Smooth muscle cell (in vitro differentiated cells): ENCODE measurements around the gene GRIK4. TPM values are rescaled to one million over a fixed set of nuclear protein-coding genes. Genes with fewer than 3 reads are reported as not detected.
A peak's percentile ranks its signal among the peaks of the same experiment; 100 is the strongest.

Experiments
- DNase-seq: peaks from one replicate; lab custom pipeline; 2025; ENCODE audit not compliant: unreplicated experiment; lab: John Stamatoyannopoulos, UW
- H2AFZ ChIP-seq: fragments of 200-600 bp; sonication (generic); 2 replicates; pipeline ENCODE4 v1.6.0; 2016; ENCODE audit warnings: antibody characterized with exemption, low read depth, mild to moderate bottlenecking
- H3F3A ChIP-seq: fragments of 200-600 bp; sonication (generic); 2 replicates; pipeline ENCODE4 v1.6.0; 2017; ENCODE audit warnings: antibody characterized with exemption, low read depth
- H3K27ac ChIP-seq: fragments of 200-600 bp; sonication (generic); 2 replicates; pipeline ENCODE4 v1.5.1; 2016; ENCODE audit warnings: low read depth, mild to moderate bottlenecking
- H3K27me3 ChIP-seq: fragments of 200-600 bp; sonication (generic); 2 replicates; pipeline ENCODE4 v1.6.1; 2016; ENCODE audit warnings: low read depth, mild to moderate bottlenecking
- H3K36me3 ChIP-seq: fragments of 200-600 bp; sonication (generic); 2 replicates; pipeline ENCODE4 v1.5.1; 2016; ENCODE audit warnings: low read depth
- H3K4me1 ChIP-seq: fragments of 200-600 bp; sonication (generic); 2 replicates; pipeline ENCODE4 v1.5.1; 2016; ENCODE audit warnings: low read depth
- H3K4me2 ChIP-seq: fragments of 200-600 bp; sonication (generic); 2 replicates; pipeline ENCODE4 v1.6.0; 2016; ENCODE audit warnings: mild to moderate bottlenecking
- H3K4me3 ChIP-seq: fragments of 200-600 bp; sonication (generic); 2 replicates; pipeline ENCODE4 v1.5.1; 2016; ENCODE audit warnings: mild to moderate bottlenecking
- H3K79me2 ChIP-seq: fragments of 200-600 bp; sonication (generic); 2 replicates; pipeline ENCODE4 v1.6.0; 2016; ENCODE audit warnings: low read depth, mild to moderate bottlenecking
- H3K9ac ChIP-seq: fragments of 200-600 bp; sonication (generic); 2 replicates; pipeline ENCODE4 v1.6.0; 2016; ENCODE audit warnings: low read depth
- H3K9me3 ChIP-seq: fragments of 200-600 bp; sonication (generic); replicated peaks from 2 replicates; pipeline ENCODE4 v1.5.1; 2016; ENCODE audit warnings: low read depth
- H4K20me1 ChIP-seq: fragments of 200-600 bp; sonication (generic); 2 replicates; pipeline ENCODE4 v1.6.0; 2016; ENCODE audit warnings: low read depth
- WGBS: methylation state at CpG from one replicate; pipeline ENCODE4 v1.1.7; 2016; ENCODE audit warnings: low lambda C conversion rate; 5-methylcytosine and 5-hydroxymethylcytosine counted together
- polyA plus RNA-seq: library from polyadenylated mRNA; unstranded; fragments of >200 nt; fragmentation: Nextera tagmentation; extraction: Ambion mirVana; gene quantifications from 2 replicates; pipeline ENCODE4 v1.2.1, GENCODE V29; 2016
- total RNA-seq: library from RNA; depleted of rRNA; stranded (reverse); fragments of >200 nt; gene quantifications from 2 replicates; pipeline ENCODE4 v1.2.3, GENCODE V29; 2014
- TF ChIP-seq, protein P1 (sequence below): fragments of 200-600 bp; sonication (generic); IDR thresholded peaks from 2 replicates; pipeline ENCODE4 v1.5.1; 2017; ENCODE audit warnings: borderline replicate concordance, mild to moderate bottlenecking, antibody characterized with exemption; ENCODE audit not compliant: insufficient read depth, poor library complexity, severe bottlenecking

The GRIK4 gene
- total and polyA plus RNA-seq, 2 experiments from 2014 or later, result not detected

DNA sequence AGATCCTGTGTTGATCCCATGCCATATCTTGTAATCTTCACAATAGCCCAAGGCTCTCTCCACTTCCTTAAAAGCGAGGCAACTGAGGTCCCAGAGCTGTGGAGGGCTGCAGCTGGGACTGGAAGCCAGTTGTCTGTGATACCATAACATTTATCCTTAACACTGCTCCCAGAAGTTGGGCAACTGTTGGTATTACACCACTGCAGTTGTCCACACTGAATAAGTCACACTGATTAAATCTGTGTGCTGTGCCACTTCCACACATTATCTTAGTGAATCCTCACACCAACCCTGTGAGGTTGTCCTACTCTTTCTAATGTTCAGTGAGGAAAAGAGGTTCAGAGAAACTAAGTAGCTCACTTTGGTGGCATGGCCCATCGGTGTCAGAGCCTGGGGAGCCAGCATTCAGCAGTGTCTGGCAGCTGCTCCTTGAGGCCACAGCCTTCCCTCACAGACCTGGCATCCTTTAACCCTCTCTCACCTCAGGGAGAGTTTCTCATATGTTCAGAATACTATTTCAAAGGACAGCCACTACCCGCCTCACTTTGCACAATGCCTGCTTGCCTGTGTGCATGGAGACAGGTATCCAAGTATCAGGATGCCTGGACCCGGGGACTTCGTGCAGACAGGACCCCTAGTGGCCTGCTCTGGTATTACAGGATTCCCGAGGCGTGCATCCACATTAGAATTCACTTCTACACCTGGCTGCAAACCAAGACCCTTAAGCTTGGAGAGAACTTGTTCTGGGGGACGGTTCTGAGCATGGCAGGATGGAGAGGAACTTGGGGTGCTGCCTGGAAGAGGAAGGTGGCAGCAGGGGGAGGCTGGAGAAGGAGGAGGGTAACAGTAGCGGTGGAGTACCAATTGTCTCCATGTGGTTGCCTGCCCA is 290.5 kb downstream of the GRIK4 start:
- no peak overlapping the region for H3K4me3 ChIP-seq
- H3K9me3 ChIP-seq, result no peaks in the 10 kb centered on the region
- 33% methylated on average over 9 of the region's 9 CpGs for WGBS
- H3K4me1 ChIP-seq, result peaks cover 3% of the 10 kb centered on the region
- H3K27ac ChIP-seq, result no peak overlapping the region
- H4K20me1 ChIP-seq, result no peaks in the 10 kb centered on the region
- TF ChIP-seq, protein P1, sequence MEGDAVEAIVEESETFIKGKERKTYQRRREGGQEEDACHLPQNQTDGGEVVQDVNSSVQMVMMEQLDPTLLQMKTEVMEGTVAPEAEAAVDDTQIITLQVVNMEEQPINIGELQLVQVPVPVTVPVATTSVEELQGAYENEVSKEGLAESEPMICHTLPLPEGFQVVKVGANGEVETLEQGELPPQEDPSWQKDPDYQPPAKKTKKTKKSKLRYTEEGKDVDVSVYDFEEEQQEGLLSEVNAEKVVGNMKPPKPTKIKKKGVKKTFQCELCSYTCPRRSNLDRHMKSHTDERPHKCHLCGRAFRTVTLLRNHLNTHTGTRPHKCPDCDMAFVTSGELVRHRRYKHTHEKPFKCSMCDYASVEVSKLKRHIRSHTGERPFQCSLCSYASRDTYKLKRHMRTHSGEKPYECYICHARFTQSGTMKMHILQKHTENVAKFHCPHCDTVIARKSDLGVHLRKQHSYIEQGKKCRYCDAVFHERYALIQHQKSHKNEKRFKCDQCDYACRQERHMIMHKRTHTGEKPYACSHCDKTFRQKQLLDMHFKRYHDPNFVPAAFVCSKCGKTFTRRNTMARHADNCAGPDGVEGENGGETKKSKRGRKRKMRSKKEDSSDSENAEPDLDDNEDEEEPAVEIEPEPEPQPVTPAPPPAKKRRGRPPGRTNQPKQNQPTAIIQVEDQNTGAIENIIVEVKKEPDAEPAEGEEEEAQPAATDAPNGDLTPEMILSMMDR, result peak; percentile 94
- no peak overlapping the region for H2AFZ ChIP-seq
- no peak overlapping the region for H3K4me2 ChIP-seq
- H3F3A ChIP-seq, result no peaks in the 10 kb centered on the region
- no peaks in the 10 kb centered on the region for H3K36me3 ChIP-seq
- H3K9ac ChIP-seq, result no peak overlapping the region
- peaks cover 22% of the 10 kb centered on the region for H3K27me3 ChIP-seq
- DNase-seq, result peak; percentile 10
- no peaks in the 10 kb centered on the region for H3K79me2 ChIP-seq

DNA sequence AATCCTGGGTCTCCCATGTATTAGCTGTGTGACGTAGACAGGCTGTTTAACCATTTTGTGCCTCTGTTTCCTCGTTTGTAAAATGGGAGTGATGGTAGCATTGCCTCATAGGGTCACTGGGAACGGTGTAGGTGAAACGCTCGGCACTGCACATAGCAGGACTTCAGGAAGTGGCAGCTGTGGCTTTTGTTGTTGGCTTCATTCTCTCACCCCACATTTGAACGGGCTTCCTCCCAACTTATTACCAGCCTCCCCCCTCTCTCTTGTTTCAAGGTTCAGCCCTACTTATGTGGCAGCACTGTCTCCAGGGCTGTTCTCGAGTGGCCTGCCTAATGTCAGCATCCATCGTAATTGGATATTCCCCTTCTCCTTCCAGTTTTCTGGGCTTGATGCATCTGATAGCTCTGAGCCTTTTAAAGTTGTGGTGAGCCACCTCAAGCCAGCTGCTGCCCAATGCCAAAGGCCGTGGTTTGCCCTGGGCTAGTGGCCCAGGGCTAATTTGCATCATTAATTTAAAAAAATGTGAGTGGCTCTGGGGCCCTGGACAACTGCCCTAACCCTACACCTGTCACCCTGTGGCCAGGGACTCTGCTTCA is 294.5 kb downstream of the GRIK4 start:
- no peaks in the 10 kb centered on the region for H3F3A ChIP-seq
- no peaks in the 10 kb centered on the region for H3K9me3 ChIP-seq
- peaks cover 7% of the 10 kb centered on the region for H3K4me1 ChIP-seq
- H3K27me3 ChIP-seq, result peaks cover 15% of the 10 kb centered on the region
- TF ChIP-seq, protein P1, result no peak
- no peak overlapping the region for H3K9ac ChIP-seq
- no peaks in the 10 kb centered on the region for H3K79me2 ChIP-seq
- H3K4me2 ChIP-seq, result no peak overlapping the region
- no peak overlapping the region for H2AFZ ChIP-seq
- no peaks in the 10 kb centered on the region for H3K36me3 ChIP-seq
- no peak overlapping the region for H3K4me3 ChIP-seq
- no peak overlapping the region for H3K27ac ChIP-seq
- 84% methylated on average over 9 of the region's 9 CpGs for WGBS
- H4K20me1 ChIP-seq, result no peaks in the 10 kb centered on the region
- no peak for DNase-seq

DNA sequence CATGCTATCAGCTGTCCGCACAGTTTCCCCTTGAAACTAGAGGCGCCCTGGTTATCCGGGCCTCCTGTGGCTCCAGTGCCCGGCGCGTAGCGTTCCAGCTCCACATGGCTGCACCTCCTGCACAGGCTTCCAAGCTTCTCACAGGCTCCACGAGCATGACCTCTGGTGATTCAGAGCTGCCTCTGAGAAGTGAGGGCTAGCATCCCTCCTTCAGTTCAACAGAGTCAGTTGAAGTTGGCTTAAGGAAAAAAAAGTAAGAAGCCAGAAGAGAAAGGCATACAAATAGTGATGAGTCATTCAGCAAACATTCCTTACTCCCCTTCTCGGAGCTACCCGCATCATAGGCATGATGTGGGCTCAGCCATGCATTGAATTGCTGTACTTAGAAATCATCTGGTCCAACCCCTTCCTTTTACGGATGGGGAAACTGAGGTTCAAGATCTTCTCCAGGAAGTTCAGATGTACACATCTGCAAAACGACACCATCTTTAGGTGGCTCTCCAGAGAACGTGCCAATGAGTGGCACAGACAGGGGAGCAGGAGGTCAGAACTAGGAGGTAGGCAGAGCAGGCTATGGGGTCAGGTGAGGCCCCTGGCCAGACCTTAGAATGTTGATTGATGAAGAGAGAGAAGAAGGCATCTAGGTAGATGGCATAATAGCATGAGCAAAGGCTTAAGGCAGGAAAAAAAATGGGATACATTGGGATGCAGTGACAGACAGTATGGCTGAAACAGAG is 296.0 kb downstream of the GRIK4 start:
- no peak for DNase-seq
- Histone ChIP-seq H3K36me3 (no peaks in the 10 kb centered on the region), H3K27ac (no peak overlapping the region), H3K4me2 (no peak overlapping the region), H3K9me3 (no peaks in the 10 kb centered on the region), H3K4me3 (no peak overlapping the region), H3F3A (no peaks in the 10 kb centered on the region), H2AFZ (no peak overlapping the region), H4K20me1 (no peaks in the 10 kb centered on the region), H3K27me3 (peaks cover 14% of the 10 kb centered on the region), H3K9ac (no peak overlapping the region), H3K79me2 (no peaks in the 10 kb centered on the region), H3K4me1 (peaks cover 7% of the 10 kb centered on the region)
- 66% methylated on average over 13 of the region's 13 CpGs for WGBS
- TF ChIP-seq, protein P1, result no peak
